GM12874 (cell line): Measurements from ENCODE around the gene NTRK3.

Experiments used
- TF ChIP-seq, protein P1 (sequence below): IDR thresholded peaks from 2 replicates; pipeline ENCODE4 v1.5.1; 2011; ENCODE audit warnings: low read depth, mild to moderate bottlenecking, control low read depth, low read length, moderate library complexity; ENCODE audit not compliant: insufficient read depth

The NTRK3 gene

DNA sequence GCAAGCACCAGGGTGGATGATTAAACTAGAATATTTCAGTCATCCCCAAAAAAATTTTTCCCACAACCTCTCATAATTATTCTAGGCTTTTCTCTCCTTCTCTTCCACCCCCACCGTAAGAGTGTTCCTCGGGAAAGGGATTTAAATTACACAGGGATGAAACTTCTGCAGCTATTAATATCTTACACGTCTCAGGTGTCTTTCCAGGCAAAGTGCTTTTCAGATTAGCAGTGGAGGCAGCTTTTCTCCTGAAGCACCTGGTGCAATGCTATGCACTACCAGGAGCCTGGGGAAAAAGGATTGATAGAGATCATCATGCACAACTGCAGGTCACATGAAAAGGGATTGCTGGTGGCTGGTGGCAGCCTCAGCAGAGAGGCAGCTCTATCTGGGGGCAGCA is 250.4 kb downstream of the NTRK3 start:
- TF ChIP-seq, protein P1, sequence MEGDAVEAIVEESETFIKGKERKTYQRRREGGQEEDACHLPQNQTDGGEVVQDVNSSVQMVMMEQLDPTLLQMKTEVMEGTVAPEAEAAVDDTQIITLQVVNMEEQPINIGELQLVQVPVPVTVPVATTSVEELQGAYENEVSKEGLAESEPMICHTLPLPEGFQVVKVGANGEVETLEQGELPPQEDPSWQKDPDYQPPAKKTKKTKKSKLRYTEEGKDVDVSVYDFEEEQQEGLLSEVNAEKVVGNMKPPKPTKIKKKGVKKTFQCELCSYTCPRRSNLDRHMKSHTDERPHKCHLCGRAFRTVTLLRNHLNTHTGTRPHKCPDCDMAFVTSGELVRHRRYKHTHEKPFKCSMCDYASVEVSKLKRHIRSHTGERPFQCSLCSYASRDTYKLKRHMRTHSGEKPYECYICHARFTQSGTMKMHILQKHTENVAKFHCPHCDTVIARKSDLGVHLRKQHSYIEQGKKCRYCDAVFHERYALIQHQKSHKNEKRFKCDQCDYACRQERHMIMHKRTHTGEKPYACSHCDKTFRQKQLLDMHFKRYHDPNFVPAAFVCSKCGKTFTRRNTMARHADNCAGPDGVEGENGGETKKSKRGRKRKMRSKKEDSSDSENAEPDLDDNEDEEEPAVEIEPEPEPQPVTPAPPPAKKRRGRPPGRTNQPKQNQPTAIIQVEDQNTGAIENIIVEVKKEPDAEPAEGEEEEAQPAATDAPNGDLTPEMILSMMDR = no peak

- TF ChIP-seq, protein P1 = no peak
Observed at GRCh38 chr15:88004399-88004798, 252.1 kb downstream of the NTRK3 start.

DNA sequence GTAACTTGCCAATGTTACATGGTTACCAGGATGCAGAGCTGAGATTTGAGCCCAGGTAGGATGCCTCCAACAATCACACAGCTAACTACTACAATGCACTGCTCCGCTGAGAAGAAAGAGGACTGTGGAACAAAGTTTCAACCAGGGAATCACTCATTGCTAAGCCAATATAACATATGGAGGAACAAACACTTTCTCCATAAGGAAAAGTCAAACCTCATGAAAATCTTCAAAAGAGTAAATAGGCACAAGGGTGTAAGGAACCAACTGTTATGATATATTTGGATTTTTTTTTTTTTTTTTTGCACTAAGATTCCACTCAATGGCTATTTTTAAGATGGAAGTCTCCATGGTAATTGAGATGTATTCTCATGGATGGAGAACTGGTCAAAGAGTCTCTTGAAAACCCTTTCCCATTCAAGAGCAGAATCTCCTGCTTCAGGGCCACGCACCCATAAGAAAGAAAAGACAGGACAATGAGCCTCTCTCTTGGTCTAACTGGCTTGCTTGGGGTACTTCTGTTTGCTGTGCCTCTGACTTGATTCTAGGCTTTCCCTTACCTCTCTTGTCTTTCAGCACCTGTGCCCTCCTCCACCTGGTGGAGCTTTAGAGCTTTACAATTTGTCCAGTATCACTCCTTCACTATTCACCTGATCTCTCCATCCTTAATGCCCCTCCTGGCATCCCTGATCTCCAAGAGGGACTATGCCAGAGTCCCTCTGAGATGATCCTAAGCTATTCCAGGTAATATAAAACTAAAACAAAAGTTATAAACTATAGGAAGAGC is 252.8 kb downstream of the NTRK3 start:
- TF ChIP-seq, protein P1 = no peak

DNA sequence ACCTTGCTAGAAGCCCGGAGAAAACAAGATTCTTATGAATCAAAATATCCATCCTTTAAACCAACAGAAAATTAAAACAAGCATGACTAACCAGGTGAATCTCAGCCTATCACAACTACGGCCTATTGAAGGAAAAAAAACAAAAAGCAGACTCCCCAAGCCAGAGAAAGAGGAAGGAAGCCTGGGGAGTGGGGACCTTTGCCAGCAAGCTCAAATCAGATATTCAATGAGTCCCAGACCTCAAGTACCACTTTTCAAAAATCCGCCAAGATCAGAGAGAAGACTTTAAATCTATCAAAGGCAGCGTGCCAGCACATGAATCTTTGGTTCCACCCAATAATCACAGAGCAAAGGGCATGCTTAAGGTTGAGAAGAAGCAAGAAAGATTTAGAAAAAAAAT is 253.8 kb downstream of the NTRK3 start:
- TF ChIP-seq, protein P1 = no peak

GRCh38 chr15:87998630-87999029 is 257.9 kb downstream of the NTRK3 start:
- TF ChIP-seq, protein P1 = no peak

GRCh38 chr15:87986776-87987175 is 269.8 kb downstream of the NTRK3 start:
- TF ChIP-seq, protein P1 = no peak

DNA sequence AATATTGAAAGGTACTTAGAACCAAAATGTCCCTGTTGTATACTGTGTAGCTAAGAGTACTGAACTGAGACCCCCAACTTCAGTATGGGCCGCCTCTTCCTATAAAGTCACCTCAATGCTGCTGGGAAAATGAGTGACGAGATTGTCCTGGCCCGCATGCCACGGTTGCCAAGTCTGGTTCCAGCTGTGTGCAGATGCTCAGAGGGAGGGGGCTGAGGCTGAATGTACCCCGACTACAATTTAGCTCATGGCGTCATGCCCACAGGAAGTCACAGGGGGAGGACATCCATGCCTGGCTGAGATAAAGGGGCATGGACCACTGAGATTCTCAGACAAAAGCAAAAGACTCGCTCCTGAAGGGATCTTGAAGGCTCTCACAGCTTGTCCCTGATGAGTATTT is 271.1 kb downstream of the NTRK3 start:
- TF ChIP-seq, protein P1 = no peak
